ES-I3 (cell line): ENCODE measurements around the gene SLC31A1.

Experiments
- H3K36me3 ChIP-seq: 2 replicates; pipeline ENCODE4 v1.6.1; 2013; ENCODE audit warnings: mild to moderate bottlenecking, low read length, control low read depth, moderate library complexity; ENCODE audit not compliant: insufficient read depth
- H3K4me1 ChIP-seq: 2 replicates; pipeline ENCODE4 v1.6.1; 2013; ENCODE audit warnings: mild to moderate bottlenecking, control low read depth, low read length; ENCODE audit not compliant: insufficient read depth
- H3K9ac ChIP-seq: 2 replicates; pipeline ENCODE4 v1.6.1; 2013; ENCODE audit warnings: low read depth, mild to moderate bottlenecking, low read length, moderate library complexity
- H3K9me3 ChIP-seq: 2 replicates; pipeline ENCODE4 v1.6.1; 2013; ENCODE audit warnings: mild to moderate bottlenecking, low read length, moderate library complexity; ENCODE audit not compliant: control insufficient read depth, insufficient read depth

Gene SLC31A1

DNA sequence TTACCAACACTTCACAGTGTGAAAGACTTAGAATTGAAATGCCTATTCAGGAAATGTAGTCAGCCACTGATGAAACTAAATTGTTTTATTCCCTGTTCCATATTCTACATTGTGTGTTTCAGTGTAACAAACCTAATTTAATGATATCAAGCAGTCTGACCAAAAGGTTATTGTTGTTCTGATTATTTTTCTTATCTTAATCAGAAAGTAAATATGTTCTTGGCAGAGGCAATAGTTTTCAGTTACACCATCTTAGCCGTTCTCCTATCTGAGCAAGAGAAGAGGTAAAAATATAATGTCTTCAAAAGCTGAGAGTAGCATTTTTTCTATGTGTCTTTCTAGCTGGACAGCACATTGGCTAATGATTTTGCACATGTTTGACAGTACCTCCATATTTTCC lies 36.9 kb downstream of the SLC31A1 start:
- H3K9me3 ChIP-seq: no peaks in the 10 kb centered on the region
- H3K36me3 ChIP-seq: peaks cover 14% of the 10 kb centered on the region
- H3K4me1 ChIP-seq: no peaks in the 10 kb centered on the region
- H3K9ac ChIP-seq: no peak overlapping the region

DNA sequence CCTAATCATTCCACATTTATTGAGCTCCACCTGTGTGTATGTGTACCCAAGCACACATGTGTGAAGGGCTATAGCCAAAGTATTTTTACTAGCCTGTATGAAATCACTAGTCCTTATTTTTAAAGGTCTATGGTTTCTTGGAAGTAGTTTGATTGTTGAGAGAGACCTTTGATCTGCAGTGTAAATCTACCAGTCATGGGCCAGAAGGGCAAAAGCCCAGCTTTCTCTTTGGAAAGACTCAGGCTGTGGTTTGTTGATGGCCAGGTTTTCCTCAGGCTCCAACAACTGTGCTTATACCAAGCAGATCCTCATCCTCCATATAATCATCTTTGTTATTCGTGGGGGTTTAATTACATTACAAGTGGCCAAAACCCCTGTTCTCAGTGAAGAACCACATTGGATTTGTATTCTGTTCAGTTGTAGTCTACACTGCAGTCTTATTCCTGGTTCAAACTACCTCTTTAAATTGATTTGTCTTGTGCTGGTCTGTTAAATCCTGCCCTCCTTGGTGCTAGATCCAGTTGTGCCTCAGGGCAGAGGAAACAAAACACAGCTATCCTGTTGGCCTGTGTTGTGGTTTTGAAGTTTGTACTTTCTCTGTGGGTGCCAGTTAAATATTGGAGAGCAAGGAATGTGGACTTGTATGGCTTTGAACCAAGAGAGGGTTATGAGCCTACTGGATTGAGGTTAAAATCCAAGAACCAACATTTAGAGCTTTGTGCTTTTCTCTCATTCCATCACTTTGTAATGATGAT lies 40.8 kb downstream of the SLC31A1 start:
- H3K9ac ChIP-seq: no peak overlapping the region
- H3K36me3 ChIP-seq: peaks cover 14% of the 10 kb centered on the region
- no peaks in the 10 kb centered on the region for H3K9me3 ChIP-seq
- no peaks in the 10 kb centered on the region for H3K4me1 ChIP-seq

DNA sequence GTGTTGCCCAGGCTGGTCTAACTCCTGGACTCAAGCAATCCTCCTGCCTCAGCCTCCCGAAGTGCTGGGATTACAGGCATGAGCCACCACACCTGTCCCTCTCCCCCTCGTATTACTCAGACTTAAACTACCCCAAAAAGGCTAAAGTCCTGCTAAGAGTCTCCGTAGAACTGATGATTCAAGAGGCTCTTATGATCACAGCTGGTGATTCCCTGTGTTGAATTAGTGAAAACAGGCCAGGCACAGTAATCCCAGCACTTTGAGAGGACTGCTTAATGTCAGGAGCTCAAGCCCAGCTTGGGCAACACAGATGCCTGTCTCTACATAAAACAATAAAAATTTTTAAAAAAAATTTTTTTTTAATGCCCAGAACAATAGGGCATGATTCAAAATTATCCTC lies 44.8 kb downstream of the SLC31A1 start:
- H3K4me1 ChIP-seq: no peaks in the 10 kb centered on the region
- no peak overlapping the region for H3K9ac ChIP-seq
- peaks cover 15% of the 10 kb centered on the region for H3K36me3 ChIP-seq
- no peaks in the 10 kb centered on the region for H3K9me3 ChIP-seq

DNA sequence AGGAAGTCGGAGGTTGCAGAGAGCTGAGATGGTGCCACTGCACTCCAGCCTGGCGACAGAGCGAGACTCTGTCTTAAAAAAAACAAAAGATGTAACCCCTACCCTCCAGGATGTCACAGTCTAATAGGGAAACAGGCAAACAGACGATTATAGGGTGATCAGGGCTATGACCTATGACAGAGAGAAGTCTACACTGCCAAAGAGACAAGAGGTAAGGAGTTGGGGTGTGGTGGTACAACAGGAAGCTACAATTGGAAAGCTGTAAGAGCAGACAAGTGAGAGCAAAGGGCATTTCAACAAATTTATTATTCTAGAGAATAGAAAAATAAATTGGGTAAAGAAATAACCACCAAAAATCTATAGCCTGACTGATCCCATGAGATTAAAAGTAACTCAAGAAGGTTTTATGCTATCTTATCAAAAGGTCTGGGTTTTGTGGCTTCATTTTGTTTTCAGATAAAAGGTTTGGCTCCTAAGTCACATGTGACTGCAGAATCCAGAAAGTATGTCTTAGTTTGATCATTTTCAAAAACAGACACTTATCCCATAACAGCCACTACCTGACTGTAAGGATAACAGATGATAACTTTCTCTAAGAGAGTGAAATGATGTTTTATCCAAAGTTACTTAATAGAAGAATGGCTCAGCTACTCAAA lies 46.7 kb downstream of the SLC31A1 start:
- no peaks in the 10 kb centered on the region for H3K9me3 ChIP-seq
- peaks cover 5% of the 10 kb centered on the region for H3K36me3 ChIP-seq
- H3K9ac ChIP-seq: no peak overlapping the region

DNA sequence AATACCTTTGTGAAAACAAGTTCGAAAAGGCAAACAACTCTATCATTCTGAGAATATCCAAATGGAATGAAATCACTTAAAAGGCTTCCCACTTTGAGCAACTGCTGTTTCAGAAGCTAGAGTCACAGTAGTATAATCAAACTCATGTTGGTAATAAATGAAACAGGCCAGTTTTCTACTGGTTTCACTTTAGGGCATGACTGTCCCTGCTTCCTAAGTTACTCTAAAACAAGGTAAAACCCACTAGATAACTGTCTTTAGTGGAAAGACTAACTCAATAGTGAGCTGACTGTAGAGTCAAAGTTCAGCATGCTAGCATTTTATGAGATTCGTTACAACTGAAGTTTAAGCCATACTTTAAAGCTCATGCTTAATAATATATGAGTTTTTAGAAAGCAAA lies 48.0 kb downstream of the SLC31A1 start:
- Histone ChIP-seq H3K9me3 (no peaks in the 10 kb centered on the region), H3K9ac (no peak overlapping the region), H3K36me3 (peaks cover 8% of the 10 kb centered on the region)

More for the DNA sequence above, 46.7 kb downstream of the SLC31A1 start:
- no peaks in the 10 kb centered on the region for H3K4me1 ChIP-seq

DNA sequence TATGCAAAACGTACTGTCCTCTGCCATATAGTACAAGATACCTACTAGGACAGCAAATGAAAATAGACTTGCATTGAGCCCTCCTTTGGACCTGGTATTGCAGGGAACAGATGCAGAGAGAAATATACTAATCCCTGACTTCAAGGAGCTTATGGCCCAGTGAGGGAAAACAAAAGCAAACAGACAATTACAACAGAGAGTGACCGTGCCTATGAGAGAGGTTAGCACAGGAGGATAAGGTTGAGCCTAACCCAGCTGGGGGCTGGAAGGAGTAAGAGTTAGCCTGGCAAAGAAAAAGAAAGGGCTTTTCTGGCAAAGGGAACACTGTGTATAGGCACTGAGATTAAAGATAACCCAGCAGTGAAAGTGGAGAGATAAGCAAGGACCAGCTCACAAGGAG lies 48.5 kb downstream of the SLC31A1 start:
- no peaks in the 10 kb centered on the region; the same call in 1 of the 2 replicates for H3K4me1 ChIP-seq
- no peaks in the 10 kb centered on the region for H3K9me3 ChIP-seq
- H3K36me3 ChIP-seq: peaks cover 8% of the 10 kb centered on the region
- H3K9ac ChIP-seq: no peak overlapping the region

More for the DNA sequence above, 48.0 kb downstream of the SLC31A1 start:
- no peaks in the 10 kb centered on the region; the same call in 1 of the 2 replicates for H3K4me1 ChIP-seq

DNA sequence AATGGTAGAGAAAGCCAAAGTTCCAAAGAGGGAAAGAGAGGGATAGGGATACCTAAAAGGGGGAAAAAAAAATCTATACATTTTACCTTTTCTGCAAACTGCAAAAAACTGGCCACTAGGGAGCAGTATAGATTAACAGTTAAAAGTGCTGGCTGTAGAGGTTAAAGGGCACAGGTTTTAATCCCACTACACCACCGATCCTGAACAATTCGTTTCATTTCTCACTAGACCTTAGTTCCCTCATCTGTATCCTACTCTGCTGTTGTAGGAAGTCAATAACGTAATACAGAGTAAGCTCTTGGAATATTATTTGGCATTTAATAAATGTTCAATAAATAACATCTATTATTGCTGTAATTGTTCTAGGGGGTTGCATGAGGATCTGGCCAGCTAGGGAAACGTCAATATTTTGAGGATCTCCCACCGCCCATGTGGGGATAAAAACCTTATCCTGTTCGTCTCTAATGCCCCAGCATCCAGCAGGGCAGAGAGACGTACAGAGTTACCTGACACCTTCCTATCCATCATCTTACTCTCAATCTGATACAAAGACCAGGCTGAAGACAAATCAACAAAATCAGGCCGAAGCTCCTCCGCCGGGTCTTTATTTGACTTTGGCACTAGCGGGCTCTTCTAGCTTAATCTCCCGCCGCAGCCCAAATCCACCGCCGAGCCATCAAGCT lies 53.3 kb downstream of the SLC31A1 start:
- Histone ChIP-seq H3K36me3 (peaks cover 27% of the 10 kb centered on the region), H3K4me1 (peaks cover 4% of the 10 kb centered on the region; the same call in 1 of the 2 replicates), H3K9ac (peak overlapping the region; percentile 82), H3K9me3 (no peaks in the 10 kb centered on the region)

DNA sequence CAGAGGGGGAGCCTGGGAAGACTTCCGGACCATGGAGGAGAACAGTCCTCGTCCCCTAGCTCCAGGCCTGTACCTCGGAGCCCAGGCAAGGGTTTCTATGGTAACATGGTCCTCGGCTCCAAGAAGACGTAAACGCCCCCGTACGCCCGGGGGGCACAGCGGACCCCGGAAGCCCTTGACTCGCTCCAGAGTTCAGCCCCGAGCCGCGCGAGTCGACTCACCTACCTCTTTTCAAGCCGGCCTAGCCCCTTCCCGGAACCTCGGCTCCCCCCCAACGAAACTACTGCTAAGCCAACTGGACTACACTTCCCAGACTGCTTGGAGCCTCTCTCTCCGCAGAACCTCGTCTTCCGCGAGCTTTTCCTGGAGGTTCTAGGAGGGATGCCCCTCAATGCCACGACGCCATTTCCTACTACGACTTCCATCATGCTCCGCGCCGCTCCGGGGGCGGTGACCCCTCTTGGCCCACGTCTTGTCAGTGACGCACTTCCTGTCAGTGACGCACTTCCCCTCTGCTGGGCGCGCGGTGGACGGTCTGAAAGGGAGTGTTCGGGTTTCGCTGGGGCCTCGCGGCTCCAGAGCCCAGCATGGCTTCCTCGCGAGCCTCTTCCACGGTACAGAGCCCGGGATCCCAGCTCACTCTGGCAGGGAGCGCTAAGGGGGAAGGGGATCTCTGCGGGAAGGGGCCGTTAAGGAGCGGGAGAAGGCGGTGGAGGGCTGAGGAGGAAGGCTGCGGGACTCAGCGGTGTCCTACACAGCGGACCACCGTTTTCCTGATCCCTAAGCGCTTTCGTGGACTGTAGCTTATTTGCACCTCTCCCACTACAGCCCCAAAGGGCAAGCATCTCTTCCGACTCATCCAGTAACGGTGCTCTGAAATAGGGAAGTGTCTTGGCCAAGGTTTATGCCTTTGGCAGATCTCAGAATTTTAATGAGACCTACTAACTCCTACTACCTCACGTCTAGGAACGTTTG lies 54.1 kb downstream of the SLC31A1 start, which contains the start of the genes CDC26 and PRPF4:
CDC26 (minus strand) TSS at position 416 of the 975 bp plus-strand sequence. CDS start 3,065 bp downstream, outside the sequence.
PRPF4 (plus strand) TSS at position 502 of the 975 bp plus-strand sequence; CDS start at position 588, 86 bp downstream.
- Histone ChIP-seq H3K36me3 (peaks cover 29% of the 10 kb centered on the region), H3K9me3 (no peaks in the 10 kb centered on the region), H3K4me1 (peaks cover 4% of the 10 kb centered on the region; the same call in 1 of the 2 replicates), H3K9ac (peak within 1 kb of the TSS; percentile 82)

DNA sequence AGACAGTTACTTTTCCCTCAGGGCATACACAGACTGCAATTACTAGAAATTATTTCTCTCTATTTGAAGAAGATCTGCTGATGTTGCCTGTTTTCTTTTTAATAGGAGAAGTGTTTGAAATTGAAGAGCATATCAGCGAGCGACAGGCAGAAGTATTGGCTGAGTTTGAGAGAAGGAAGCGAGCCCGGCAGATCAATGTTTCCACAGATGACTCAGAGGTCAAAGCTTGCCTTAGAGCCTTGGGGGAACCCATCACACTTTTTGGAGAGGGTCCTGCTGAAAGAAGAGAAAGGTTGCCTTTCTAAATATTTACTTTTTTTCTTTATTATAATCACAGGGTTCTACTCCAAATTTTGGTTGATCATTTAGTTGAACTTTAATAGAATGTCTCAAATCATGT lies 57.5 kb downstream of the SLC31A1 start:
- H3K4me1 ChIP-seq: peaks cover 4% of the 10 kb centered on the region; the same call in 1 of the 2 replicates
- no peaks in the 10 kb centered on the region for H3K9me3 ChIP-seq
- H3K9ac ChIP-seq: no peak overlapping the region
- peaks cover 43% of the 10 kb centered on the region for H3K36me3 ChIP-seq

DNA sequence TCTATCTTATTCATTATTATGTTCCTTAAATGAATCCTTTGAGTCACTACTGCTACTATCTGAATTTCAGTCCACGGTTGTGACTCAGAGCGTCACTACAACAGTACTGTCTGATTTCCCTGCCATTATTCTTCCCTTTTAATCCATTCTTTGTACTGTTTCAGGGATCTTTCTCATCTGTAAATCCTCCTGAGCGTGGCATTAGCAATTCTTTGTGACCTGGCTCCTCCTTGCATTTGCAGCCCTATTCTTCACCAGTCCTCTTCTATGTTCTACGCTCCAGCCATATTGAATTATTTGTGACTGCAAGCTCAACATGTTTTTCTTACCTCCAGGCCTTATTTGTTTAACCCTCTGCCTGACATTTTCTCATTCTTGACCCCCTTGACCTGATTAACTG lies 60.0 kb downstream of the SLC31A1 start:
- Histone ChIP-seq H3K4me1 (peaks cover 1% of the 10 kb centered on the region; the same call in 1 of the 2 replicates), H3K9me3 (no peaks in the 10 kb centered on the region), H3K9ac (no peak overlapping the region), H3K36me3 (peaks cover 64% of the 10 kb centered on the region)

DNA sequence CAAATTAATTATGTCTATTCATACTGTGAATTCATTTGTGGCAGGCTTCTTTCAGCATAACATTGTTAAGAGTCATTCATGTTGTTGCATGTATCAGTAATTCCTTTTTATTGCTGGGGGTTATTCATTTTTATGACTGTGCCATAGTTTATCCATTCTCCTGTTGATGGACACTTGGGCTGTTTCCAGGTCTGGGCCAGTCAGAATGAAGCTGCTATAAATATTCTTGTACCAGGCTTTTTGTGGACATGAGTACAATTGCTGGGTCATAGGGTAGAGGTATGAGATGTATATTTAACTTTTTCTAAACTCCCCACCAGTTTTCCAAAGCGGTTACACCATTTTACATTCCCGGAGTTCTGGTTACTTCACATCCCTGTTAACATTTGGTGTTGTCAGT lies 67.7 kb downstream of the SLC31A1 start:
- no peaks in the 10 kb centered on the region for H3K4me1 ChIP-seq
- H3K36me3 ChIP-seq: peaks cover 60% of the 10 kb centered on the region
- no peaks in the 10 kb centered on the region for H3K9me3 ChIP-seq
- no peak overlapping the region for H3K9ac ChIP-seq

DNA sequence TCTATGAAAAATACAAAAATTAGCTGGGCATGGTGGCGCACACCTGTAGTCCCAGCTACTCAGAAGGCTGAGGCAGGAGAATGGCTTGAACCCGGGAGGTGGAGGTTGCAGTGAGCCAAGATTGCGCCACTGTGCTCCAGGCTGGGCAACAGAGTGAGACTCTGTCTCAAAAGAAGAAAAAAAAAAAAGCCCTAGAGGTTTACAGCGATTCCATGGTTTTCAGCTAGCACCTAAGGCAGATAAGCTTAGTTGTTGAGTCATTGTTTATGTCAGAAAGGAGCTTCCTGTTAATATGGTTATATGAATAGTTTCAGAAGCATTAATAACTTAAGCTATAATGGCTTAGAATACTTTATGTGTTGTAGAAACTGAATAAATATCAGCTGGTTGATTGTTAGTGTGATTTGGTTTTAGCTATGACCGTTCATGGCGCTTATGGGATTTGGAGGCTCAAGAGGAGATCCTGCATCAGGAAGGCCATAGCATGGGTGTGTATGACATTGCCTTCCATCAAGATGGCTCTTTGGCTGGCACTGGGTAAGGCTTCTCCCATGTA lies 68.8 kb downstream of the SLC31A1 start:
- Histone ChIP-seq H3K9ac (no peak overlapping the region), H3K4me1 (no peaks in the 10 kb centered on the region), H3K36me3 (peaks cover 49% of the 10 kb centered on the region), H3K9me3 (no peaks in the 10 kb centered on the region)

DNA sequence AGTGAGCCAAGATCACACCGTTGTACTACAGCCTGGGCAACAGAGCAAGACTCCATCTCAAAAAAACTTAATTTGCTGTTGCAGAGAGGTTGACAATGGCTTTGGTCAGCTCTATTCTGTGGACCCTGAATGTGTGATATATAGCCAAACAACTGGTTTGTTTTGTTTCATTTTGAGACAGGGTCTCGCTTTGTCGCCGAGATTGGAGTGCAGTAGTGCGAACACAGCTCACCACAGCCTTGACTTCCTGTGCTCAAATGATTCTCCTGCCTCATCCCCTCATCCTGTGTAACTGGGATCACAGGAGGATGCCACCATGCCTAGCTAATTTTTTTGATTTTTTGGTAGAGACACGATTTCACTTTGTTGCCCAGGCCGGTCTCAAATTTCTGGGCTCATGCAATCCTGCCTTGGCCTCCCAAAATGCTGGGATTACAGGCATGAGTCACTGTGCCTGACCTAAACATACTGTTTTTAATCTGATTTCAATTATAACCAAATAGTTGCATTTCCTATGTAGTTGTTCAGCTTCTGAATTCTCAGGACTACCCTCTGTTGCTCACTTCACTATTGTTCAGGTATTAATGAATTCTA lies 72.0 kb downstream of the SLC31A1 start:
- Histone ChIP-seq H3K4me1 (no peaks in the 10 kb centered on the region), H3K9me3 (no peaks in the 10 kb centered on the region), H3K9ac (no peak overlapping the region), H3K36me3 (peaks cover 24% of the 10 kb centered on the region)
